T-helper 2 cell treated with Interferon-gamma antibody and Interleukin-4, amounts not matched to agents 100 ng/mL and 5 ng/mL, for 36 hours (primary cell): Measurements from ENCODE around the gene CHD1. TPM values are rescaled to one million over a fixed set of nuclear protein-coding genes. Genes with fewer than 3 reads are reported as not detected.
"Not testable (repeated sequence)": the region's sequence is repeated elsewhere in the genome, so short reads cannot be mapped to it uniquely, and the experiment has no call there.

ENCODE experiments used
- intact Hi-C: fragments of 100-400 bp; cut with micrococcal nuclease; formaldehyde crosslinking; loops from one replicate; pipeline ENCODE4 v1.15.1; 2023
- total RNA-seq: library from RNA; stranded (reverse); gene quantifications from 2 replicates; pipeline ENCODE4 v1.2.3, GENCODE V29; 2022

CHD1 gene
- total RNA-seq = 55.0 and 56.2 TPM in 2 replicates

DNA sequence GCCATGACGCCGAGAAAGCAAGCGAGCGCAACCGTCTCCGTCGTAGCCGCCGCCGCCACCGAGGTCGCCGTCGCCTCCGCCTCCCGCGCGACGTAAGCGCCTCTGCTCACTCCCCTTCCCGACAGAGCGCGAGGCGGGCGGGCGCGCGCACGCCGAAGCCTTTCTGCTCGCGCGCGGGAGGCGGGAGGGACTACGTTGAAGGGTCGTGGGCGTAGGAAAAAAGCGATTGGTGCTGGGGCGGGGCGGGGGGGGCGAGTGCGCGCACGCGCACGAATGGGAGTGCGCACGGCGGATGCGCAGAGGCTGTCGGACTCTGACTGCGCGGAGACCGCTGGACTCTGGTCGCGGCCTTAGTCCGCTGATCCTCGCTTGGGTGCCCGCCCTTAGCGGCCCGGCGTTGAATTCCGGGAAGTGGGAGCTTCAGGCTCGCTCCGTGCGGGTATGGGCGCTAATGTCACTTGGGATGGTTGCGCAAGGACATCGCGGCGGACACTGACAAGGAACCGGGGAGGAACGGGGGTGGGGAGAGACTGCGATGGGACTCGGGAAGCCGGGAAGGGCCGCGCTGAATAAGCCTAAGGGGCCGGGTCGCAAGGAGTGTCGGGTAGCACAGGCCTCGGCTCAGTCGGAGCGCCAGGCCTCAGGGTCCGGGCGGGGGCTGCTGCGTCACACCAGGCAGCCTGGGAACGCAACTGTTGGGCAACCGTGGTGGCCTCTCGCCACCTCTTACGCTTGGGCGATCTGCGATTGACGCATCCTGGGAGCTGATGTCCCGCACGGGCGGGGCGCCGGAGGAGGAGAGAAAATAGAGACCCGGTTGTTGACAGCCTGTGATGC is at the start of gene CHD1:
CHD1 (minus strand) TSS at position 135 of the 837 bp plus-strand sequence. CDS start 2,621 bp downstream, outside the sequence.
- intact Hi-C loops = loop anchor here (1.0 to 5.0 kb wide), 6 partner anchors 98 to 1994 kb away; partner anchors contain the start of genes FAM174A, RGMB and RIOK2

DNA sequence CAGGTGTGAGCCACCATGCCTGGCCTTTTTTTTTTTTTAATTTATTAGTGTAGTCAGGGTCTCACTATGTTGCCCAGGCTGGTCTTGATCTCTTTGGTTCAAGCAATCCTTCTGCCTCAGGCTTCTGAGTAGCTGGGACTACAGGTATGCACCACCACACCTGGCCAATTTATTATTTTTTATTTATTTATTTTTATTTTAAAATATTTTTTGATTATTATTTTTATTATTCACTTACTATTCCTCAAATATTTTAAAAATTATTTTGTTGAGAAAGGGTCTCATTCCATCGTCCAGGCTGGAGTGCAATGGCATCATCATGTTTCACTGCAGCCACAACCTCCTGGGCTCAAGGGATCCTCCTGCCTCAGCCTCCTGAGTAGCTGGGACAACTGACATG is 49.7 kb upstream of the CHD1 start:
- intact Hi-C loops = no loop called here

DNA sequence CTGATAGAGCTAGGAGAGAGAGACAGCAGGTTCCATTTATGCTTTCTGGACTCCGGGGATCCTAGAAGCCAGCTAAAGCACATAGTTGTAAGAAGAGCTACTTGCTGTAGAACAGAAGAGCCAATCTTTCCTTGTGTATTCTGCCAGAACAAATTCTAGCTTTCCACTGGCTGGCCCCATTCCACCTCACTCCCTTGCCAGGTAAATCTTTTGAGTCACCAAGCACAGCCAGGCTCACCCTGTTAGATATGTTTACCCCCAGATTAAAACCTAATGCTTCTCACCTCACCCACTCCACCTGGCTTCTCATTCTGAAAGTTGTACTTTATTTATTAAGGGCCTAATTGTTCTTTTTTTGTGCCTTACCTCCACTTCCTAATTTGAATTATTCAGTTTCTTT is 48.9 kb upstream of the CHD1 start:
- intact Hi-C loops = no loop called here

DNA sequence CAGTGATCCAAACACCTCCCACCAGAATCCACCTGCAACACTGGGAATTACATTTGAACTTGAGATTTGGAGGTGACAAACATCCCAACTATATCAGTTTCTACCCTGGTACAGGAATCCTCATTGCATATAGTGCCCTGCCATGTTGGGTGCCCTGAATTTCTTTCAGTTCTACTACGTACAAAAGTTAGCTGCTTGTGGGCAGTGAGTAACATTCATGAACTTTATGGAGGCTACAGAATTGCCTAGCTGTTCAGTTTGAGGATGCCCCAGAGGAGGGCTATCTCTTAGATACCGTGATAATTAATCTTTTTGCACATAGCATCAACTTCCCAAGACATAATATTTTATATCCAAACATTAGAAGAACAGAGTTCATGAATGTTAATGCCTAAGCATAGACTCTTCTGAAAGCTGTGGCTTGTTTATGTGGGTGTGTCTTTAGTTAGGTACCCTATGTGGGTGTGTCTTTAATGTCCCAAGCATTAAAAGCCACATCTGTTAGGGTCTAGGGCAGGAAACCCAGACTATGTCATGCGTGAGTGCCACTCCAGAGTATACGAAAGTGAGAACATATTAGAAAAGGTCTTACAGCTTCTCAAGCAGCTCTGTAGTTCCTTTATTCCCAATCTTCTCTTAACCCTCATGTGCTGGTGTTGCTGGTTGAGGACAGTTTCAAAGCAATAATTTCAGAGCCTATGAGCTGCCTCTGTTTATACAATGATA is 47.0 kb upstream of the CHD1 start:
- intact Hi-C loops = no loop called here

DNA sequence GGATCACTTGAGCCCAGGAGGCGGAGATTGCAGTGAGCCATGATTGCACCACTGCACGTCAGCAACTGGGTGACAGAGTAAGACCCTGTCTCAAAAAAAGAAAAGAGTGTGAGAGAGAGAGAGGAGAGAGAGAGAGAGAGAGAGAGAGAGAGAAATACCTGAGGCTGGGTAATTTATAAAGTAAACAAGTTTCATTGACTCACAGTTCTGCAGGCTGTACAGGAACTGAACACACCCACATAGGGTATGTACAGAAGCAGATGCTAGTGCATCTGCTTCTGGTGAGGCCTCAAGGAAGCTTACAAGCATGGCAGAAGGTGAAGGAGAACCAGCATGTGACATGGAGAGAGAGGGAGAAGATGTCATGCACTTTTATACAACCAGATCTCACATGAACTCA is 46.4 kb upstream of the CHD1 start:
- intact Hi-C loops = no loop called here

DNA sequence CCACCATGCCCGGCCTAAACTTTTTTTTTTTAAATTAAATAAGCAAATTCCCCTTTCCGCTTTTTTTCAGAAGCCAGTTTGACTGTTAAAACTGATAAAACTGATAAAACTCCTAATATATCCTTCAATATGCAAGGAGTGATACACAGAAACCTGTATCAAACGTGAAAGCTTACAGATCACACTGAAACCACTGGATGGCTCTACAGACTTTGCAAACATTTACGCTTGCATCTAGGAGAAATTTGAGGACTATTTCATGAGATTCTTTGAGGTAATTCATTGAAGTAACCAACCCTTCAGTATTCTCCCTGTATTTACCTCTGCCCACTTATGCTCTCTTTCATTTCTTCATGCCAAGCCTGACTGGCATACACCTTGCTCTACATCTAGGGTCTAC is 40.6 kb upstream of the CHD1 start:
- intact Hi-C loops = loop anchor here (5.0 kb wide), 1 partner anchor 93 kb away; no protein-coding TSS in a partner anchor

DNA sequence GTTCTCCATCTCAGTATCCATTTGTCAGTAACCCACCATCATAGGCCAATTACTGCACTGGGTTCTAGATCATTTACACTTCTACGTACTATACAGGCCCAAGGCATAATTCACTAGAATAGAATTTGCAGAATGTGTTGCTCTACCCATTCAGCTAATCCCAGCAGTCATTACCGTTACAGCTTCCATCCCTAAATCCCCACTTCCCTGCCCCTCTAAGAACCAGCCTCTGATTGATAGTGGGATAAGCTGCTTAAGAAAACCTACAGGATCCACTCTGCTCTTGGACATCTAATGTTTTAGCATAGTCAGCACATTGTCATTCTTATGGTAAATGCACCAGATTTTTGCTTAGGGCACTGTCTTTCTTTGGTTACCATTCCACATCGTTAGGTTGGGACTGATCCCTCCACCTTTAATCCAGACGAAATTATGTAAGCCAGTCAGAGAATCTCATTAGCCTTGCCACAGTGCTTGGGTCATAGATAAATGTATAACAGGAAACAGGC is 39.3 kb upstream of the CHD1 start:
- intact Hi-C loops = loop anchor here (5.0 kb wide), 1 partner anchor 94 kb away; no protein-coding TSS in a partner anchor

DNA sequence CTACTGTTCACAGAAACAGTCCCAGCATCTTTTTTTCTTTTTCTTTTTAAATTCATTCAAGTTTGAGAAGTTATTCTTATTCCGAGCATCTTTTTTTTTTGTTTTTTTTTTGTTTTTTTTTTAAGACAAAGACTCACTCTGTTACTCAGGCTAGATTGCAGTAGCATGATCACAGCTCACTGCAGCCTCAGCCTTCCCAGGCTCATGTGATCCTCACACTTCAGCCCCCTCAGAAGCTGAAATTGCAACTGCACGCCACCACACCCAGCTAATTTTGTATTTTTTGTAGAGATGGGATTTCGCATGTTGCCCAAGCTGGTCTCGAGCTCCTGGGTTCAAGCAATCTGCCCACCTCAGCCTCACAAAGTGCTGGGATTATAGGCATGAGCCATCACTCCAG is 36.4 kb upstream of the CHD1 start:
- intact Hi-C loops = loop anchor here (5.0 kb wide), 1 partner anchor 97 kb away; no protein-coding TSS in a partner anchor

DNA sequence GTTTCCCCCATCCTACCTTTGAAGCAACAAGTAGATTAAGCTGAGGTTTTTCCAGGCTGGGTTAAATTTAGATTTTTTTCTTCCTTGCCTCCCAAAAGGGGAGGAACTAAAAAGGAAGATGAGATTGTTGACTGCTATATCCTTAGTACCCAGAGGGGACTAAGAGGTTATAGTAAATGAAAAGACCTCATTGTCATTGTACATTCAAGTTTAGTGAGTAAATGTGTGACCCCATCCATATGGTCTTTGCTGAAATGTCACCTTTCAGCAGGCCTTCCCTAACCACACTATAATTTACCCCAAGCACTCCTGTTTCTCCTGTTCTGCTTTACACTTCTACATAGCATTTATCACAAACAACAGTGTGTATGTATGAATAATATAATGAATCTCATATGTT is 35.8 kb upstream of the CHD1 start:
- intact Hi-C loops = loop anchor here (5.0 kb wide), 1 partner anchor 98 kb away; no protein-coding TSS in a partner anchor

DNA sequence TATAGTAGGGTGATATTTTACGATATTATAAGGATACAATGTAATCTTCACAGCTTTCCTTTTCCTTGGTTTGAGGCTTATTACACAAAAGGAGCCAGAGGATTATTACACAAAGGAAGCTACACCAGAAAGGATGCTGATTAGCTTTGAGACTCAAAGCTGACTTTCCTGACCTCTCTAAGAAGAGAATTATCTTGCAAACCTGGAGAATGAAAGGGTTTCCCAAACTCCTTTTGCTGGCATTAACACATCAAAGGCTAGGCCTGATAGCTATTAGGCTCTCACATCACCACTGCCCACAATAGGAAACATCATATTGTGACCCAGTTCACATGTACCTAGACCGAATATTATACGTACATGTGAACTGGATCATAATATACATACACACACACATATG is 34.2 kb upstream of the CHD1 start:
- intact Hi-C loops = no loop called here

DNA sequence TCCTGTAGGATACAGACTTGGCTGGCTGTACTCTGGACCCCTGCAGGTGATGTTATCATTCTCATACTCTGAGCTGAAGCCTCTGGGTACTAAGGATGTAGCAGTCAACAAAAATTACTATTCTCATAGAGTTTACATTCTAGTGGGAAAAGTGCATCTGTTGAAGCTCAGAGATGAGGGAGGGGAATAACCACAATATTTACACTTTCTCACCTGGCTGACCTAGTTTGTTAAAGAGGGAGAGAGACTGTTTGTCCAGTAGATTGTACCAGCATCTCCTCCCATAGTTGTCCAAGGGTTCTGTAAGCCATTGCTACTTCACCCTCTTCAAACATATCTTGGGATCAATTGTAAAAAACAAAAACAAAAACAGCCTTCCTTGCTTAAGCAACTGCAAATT is 33.8 kb upstream of the CHD1 start:
- intact Hi-C loops = no loop called here

DNA sequence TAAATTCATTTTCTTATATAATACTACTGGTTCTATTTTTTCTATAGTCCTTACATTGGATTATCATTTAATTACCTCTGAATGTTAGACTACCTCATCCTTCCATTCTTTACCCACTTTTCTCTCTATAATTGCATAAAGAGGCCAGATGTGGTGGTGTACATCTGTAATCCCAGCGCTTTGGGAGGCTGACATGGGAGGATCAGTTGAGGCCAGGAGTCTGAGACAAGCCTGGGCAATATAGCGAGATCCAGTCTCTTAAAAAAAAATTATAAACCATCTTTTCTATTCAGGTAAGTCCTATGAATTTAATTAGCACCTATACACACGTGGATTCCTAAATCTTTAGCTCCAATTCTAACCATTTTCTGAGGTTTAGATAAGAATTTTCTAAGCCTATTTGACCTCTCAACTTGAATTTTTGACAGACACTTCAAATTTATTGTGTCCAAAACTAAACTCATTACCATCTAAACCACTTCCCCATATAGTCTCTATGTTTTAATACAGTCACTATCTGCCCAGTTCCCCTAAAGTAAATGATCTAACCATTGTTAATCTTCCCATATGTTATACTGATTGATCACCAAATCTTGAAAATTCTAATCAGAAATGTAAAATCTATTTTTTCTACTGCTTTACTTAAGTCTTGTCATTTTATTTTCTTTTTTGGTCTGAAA is 33.0 kb upstream of the CHD1 start:
- intact Hi-C loops = no loop called here

DNA sequence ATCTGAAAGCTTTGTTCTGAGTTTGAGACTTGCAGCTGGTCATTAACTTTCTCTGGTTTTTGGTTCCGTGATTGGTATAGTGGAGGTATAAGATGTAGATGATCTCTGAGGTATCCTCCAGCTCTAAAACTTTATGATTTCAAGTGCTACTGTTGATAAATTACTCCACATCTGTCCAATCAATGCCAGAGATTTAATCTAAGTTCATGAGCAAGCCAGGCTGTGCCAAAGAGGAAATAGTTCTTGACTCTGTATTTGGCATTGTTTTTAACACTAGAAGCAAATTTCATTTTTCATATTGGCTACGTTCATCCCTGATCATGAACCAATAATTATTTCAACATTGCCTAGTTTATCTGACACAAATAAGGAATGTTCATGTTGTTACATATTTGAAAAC is 28.5 kb upstream of the CHD1 start:
- intact Hi-C loops = no loop called here

DNA sequence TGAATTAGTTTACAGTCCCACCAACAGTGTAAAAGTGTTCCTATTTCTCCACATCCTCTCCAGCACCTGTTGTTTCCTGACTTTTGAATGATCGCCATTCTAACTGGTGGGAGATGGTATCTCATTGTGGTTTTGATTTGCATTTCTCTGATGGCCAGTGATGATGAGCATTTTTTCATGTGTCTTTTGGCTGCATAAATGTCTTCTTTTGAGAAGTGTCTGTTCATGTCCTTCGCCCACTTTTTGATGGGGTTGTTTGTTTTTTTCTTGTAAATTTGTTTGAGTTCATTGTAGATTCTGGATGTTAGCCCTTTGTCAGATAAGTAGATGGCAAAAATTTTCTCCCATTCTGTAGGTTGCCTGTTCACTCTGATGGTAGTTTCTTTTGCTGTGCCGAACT is 27.1 kb upstream of the CHD1 start:
- intact Hi-C loops = not testable (repeated sequence)

DNA sequence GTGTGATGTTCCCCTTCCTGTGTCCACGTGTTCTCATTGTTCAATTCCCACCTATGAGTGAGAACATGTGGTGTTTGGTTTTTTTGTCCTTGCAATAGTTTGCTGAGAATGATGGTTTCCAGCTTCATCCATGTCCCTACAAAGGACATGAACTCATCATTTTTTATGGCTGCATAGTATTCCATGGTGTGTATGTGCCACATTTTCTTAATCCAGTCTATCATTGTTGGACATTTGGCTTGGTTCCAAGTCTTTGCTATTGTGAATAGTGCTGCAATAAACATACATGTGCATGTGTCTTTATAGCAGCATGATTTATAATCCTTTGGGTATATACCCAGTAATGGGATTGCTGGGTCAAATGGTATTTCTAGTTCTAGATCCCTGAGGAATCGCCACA is 26.7 kb upstream of the CHD1 start:
- intact Hi-C loops = not testable (repeated sequence)

DNA sequence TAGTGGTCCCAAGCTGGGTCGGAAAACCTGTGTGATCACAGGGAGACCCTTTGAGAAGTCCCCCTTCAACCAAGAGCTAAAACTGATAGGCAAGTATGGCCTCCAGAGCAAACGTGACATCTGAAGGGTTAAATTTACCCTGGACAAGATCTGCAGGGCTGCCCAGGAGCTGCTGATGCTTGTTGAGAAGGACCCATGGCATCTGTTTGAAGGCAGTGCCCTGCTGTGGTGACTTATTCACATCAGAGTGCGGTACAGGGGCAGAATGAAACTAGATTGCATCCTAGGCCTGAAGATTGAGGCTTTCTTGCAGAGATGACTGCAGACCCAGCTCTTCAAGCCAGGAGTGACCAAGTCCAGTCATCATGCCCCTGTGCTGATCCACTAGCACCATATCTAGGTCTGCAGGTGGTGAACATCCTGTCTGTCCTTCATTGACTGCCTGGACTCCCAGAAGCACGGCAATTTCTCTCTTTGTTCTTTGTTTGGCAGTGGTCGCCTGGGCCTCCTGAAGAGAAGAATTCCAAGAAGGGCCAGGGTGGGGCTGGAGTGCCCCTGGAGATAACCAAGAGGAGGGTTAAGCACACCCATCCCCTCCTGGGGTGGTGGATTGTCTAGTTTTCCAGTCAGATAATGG is 25.7 kb upstream of the CHD1 start:
- intact Hi-C loops = no loop called here

DNA sequence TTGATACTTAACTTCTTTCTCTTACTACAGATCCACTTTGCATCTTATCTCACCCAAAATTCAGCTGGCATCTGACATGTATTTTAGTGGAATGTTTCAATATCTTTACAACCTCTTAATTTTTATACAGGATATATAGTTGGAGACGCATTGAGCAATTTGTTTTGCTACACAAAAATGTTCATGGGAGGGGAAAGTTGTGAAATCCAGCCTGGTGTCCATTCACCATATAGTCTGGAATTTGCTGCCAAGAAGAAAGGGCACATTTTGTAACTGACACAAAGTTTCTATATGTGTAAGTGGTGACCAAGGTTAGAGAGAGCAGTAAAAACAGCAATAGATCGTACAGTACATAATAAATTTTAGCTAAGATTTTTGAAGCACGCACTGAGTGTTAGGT is 14.0 kb upstream of the CHD1 start:
- intact Hi-C loops = no loop called here

DNA sequence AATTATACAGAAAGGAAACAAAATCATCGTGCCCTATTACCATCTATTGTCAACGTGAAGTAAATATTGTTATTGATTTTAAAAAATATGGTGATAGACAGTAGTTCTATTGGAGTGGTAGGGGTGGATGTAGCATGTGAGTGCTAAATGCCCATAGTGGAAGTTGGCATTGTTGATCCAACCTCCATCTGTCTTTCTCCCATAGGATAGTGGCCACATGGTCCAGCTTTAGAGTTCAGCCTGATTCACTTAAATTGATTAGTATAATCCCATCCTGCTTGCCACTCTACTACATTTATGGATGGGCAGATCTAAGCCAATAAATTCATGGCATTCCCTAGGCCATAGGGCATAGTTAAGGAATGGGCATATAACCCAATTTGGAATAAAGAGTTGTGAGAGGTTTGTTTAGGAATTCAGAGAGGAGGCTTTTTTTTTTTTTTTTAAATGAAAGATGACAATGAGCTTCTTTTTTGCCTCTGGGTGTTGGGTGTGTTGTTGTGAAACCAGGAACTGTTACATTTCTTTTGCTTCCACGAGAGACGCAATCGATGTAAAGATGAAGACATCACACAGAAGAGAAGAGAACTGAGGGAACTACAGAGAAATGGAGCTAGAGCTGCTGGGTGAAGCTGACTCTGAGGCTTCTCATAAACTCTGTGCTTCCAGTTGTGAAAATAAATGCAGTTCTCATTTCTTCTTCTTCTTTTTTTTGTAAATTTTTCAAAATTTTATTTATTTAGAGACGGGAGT is 12.5 kb upstream of the CHD1 start:
- intact Hi-C loops = no loop called here

DNA sequence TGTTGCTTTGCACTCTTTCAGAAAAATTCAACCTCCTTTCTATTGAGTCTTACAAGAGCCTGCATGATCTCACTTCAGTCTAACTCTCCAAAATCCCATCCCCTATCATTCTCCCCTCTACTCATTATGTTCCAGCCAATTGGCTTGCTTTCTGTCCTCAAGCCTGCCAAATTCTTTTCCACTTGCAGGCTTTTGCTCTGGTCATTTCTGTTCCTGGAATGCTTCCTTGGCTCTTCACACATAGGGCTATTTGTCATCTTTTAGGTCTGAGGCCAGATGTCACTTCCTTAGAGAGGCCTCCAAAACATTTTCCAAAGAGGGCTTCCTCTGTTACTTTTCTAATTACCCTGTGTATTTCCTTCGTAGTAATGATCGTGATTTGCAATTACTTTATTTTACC is 11.8 kb upstream of the CHD1 start:
- intact Hi-C loops = no loop called here

DNA sequence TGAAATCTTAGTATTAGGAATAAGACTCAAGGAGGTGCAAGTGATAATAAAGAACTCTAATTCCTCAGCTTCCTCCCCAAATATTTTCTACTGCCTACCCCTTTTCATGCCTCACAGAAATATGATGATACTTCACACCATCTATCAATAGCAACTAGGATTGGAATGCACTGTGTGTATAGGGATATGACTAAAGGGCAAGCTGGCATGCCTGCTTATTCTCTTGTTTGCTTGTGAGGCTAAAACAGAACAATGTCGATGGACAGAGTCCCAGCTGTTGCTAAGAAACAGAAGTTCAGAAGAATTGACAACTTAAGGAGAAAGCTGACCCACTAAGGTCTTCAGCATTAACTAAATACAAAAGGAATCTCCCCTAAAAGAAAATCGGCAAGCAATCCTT is 9.7 kb upstream of the CHD1 start:
- intact Hi-C loops = no loop called here
